ENCODE measurements around the gene BOD1L1.
A peak's percentile ranks its signal among the peaks of the same experiment; 100 is the strongest.

BOD1L1 gene

DNA sequence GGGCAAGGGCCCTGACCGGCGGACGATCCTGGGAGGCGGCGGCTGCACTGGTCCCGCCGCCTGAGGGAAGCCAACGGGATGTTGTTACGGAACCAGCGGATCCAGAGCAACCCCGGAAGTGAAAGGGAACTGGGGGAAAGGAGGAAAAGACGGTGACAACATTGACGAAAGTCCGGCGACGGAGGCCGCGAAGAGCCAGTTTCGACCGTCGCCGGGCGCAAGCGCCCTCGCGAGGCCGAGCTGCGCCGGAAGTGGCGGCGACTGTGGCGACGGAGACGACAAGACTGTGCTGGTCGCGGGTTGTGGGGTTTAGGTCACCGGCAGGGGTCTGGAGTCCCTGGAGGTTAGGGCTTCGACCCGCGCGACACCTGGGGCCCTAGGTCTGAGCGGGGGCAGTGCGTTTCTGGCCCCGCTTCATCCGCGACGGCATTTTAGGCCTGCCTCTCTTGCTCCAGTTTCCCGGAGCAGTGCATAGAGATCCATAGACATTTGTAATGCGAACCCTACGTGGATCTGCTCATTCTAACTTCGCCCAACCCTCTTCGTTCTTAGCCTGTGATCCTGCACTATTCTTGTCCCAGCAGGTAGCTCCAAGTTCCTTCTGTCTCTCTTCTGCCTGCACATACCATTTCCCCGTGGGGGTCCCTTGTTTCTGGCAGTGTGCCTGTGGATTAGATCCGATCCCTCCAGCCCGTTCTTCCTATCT is at the start of gene BOD1L1:
BOD1L1 (minus strand) TSS at position 120 of the 706 bp plus-strand sequence. CDS start 138 bp downstream, outside the sequence.
- DNase-seq: peak; percentile 94

DNA sequence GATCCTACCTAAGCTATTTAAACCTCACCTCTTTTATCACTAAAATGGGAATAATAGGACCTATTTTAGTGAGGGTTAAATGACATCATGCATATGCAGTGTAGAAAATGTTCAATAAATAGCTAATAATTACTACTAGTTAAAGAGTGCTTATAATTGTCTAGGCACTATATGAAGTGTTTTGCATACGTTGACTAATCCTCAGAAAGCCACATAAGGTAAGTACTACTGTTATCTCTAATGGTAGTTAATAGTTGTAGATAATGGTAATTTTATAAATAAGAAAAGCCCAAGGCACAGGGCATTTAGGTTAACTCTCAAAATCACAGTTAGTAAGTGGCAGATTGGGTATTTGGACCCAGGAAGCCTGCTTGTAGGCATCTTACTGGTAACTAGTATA is 47.4 kb upstream of the BOD1L1 start:
- no peak for DNase-seq

DNA sequence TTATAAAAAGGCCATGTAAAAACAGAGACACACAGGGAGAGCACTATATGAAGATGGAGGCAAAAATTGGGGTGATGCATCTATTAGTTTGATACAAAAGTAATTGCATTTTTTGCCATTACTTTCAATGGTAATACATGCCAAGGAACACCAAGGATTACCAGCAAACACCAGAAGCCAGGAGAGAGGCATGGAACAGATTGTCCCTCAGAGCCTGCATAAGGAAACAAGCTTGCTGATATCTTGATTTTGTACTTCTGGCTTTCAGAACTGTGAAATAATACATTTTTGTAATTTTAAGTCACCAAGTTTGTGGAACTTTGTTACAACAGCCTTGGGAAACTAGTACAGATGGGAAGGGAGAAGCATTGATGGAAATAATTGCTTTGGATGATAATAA is 45.6 kb upstream of the BOD1L1 start:
- no peak for DNase-seq

DNA sequence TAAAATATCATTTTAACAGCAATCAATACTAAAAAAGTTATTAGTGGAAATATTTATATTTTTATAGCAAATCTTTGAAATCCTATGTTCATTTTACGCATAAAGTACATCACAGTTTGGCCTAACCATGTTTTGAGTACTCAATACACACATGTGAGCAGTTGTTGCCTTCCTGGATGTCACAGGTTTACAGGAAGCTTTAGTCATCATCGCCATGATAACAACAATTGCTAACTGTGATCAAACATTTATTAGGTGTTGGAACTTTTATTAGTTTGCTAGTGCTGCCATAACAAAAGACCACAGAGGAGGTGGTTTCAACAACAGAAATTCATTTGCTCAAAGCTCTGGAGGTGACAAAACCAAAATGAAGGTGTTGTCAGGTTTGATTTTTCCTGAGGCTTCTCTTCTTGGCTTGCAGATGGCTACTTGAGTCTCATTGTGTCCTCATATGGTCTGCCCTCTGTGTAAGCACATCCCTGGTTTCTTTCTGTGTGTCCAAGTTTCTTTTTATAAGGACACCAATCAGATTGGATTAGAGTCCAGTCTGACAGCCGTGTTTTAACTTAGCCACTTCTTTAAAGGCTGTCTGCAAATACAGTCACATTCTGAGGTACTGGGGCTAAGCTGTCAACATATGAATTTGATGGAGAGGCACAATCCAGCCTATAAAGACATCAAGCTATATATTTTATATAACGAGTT is 43.1 kb upstream of the BOD1L1 start:
- no peak for DNase-seq

DNA sequence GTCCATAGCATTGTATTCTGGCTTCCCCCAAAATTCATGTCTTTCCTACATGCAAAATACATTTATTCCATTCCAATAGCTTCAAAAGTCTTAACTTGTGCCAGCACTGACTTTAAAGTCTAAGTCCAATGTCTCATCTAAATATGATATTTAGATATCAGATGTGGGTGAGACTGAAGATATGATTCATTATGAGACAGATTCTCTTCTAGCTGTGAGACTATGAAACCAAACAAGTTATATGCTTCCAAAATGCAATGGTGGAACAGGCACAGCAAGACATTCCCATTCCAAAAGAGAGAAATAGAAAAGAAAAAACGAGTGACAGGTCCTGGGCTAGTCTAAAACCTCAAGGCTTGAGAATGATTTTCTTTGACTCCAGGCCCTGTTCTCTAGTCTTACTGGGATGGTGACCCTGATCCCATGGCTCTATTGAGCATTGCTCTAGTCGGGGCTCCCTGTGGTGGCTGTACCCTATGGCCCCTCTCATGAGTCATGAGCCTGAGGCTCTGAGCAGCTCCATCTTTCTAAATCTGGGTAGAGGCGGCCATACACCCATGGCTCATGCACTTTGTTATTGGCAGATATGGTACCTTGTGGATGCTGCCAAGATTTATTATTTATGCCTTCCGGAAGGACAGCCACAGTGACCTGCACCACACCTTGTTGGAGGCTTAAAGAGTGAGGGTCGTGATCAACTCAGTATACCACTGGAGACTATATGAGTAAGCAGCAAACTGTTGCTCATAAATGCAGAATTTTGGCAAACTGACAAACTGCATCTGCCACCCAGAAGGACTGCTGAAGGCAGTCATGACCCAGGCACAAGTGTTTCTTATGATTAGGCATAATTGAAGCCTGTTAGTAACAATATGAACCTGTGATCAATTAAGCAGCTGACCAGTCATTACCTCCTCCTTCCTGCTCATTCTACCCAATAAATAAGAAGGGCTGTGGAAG is 38.5 kb upstream of the BOD1L1 start:
- DNase-seq: no peak

DNA sequence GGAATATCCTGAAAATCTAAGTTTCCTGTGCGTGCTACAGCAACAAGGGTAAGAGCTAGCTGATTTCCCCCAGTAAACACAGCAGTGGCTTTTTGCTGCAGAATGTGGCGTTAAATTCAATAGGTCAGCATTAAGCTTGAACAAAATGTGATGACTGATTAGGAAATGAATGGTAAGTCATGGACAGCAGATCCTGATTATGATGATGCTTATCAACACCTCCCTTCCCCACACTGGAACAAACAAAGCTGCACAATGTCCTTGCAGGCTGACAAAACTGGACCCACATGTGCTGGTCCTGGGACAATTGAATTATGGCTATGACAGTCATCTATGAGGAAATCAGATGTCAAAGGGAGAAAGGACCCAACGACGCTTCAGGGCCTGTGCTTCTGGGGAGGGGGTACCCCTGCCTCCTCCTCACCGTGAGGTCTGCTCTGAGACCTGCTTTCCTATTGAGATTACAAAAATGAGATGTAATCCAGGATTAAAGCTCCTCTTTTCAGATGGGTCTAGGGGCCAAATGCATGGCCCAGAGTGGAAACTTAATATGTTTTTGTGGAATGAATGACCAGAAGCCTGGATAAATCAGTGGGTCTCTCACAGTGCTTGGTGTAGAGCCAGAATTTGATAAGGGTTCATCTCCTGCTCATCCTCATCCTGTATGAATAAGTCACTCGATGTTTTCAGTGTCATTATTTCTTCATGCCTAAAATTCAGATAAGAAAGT is 32.0 kb upstream of the BOD1L1 start:
- no peak for DNase-seq

DNA sequence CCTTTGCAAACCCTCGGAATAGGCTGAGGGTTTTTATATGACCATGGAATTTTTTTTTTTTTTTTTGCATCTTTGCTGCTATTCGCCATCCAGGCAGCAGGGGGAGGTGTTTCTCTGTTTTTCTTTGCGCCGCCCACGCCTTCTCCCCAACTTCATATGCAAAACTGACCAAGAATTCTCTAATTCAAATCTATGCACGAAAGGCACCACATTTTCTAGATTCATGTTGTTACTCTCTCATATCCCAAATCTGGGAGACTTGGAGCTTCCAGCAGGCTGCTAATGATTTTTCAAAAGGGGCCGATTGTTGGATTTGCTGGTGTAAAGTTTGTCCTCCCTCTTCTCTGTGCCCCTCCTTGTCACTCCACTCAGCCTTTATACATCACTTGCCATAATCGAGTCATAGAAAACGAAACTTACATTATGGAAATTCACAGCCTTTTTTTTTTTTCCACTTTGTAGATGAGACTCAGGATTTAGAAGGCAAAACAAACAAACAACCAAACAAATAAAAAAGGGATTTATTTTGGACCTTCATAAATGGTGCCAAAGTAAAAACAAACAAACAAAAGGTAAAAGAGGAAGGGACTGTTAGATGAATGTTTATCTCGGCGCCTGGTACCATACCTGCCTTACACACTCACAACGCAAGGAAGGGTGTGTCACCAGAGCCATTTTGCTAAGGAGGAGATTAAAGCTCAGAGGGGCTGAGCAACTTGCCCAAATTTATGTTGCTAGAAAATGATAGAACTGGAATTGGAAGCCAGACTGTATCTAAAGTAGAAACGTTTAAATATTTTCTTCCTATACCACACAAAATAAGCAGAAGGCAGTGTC is 29.3 kb upstream of the BOD1L1 start:
- peak; percentile 39 for DNase-seq

DNA sequence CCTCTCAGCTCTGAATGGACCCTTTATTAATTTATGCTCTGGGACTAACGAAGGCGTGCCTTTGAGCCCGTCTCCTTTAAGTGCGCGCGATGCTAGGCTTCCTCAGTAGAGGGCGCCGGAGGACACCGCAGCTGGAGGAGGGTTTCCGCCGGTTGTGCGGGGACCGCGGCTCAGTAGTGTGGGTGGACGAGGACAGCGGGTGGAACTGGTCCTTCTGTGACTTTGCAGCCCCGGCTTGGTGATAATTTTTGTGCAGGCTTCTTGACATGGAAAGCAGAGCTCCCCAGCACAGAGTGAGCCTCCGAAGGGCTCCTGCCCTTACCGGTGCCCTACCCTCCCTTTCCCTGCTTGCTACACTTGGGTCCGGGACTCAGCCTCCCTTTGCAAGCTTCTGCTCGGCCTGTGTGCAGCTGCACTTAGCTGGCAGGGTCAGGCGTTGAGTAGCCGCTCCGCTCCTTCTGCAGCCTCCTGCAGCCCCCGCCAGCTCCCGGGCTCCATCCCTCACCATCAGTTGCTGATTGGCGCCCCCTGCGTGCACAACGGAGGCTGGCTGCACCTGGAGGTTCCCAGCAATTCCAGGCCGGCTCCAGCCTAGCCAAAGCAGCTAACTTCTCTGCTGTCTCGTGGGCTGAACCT is 26.8 kb upstream of the BOD1L1 start:
- peak; percentile 77 for DNase-seq

DNA sequence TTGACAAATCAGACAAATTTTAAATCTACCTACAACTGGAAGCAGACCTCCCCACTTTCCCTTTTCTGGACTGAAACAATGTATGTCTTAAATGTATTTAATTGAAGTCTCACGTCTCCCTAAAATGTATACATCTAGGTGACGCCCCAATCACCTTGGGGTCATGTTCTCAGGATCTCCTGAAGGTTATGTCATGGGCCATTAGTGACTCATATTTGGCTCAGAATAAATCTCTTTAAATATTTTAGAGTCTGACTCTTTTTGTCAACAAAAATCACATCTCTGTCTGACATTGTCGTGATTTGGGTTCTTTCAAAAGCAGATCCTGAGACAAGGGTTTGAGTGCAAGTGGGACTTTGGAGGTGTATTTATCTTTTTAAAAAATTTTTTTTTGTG is 26.2 kb upstream of the BOD1L1 start:
- DNase-seq: no peak

DNA sequence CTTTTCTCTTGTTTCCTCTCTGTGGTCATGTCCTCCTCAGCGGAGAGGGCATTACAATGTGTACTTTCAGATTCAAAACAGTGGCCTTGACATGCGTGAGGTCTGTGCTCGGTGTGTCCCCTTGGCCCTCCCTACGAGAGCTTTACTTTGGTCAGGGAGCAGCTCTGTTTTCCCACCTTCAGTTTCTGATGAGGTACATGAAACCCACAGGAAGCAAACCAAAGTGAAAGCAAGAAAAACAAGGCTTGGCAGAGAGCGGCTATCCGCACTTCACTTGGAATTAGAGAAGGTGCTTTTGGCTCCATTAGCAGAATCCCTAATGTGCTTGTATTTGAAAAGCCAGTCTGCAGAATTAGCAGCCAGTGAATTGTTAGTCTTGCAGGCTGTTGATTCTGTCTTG is 19.5 kb upstream of the BOD1L1 start:
- DNase-seq: peak; percentile 63

DNA sequence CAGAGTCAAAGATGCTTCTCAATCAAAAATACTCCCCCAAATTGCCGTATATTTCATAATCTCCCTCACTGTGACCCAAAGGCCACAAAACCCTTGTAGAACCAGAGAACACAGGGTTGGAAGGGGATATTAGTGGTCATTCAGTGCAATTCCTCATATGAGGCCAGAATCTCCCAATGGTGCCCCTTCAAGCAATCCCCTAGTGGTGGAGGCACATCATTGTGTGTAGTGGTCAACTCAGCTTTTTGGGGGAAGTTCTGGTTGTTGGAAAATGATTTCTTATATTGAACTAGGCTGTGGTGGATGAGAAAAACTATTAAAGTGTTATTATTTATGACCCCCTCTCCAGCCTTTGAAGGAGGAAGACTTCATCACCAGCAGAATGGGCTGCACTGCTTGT is 17.6 kb upstream of the BOD1L1 start:
- DNase-seq: no peak

DNA sequence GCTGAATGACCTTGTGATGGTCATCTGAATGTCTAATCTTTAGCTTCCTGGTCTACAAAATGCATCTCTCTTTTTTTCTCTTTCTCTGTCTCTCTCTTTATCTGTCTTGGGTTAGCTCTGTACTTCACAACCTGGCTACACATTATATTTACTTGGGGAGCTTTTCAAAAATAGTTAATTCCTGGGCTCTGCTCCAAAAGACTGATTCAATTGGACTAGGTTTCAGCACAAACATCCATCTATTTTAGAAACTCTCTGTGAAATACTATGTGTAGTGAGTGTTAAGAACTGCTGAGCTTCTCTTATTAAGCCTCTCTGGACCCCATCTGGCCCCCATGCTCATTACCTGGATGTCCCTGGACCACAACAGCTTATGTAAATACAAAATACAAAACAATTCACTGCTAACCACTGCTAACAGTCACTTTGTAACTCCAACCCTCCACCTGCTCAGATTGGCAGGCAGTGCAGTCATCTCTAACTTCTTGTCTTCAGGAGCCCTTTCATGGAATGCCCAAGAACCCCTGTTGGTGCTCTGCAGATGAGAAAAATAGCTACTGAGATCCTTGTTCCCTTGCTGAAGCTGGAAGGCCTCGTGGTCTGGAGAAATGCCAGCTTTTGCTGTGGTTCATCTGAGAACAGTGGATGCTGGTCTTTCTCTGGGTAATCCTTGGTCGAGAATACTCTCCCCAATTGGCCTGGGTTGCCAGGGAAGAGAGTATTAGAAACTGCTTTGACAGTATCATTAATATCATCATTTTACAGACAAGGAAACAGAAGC is 14.8 kb upstream of the BOD1L1 start:
- DNase-seq: peak; percentile 53

DNA sequence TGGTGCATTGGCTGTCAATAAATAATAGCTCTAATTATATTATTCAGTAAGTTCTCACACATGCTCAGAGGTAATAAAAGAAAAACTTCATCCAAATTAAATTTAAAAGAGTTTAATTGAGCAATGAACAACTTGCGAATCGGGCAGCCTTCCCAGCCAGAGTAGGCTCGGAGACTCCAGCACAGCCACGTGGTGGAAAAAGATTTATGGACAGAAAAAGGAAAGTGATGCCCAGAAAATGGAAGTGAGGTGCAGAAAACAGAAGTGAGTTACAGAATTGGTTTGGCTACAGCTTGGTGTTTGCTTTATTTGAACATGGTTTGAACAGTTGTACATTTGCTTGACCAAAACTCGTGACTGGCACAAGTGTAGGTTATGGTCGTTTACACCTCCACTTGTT is 13.6 kb upstream of the BOD1L1 start:
- no peak for DNase-seq

DNA sequence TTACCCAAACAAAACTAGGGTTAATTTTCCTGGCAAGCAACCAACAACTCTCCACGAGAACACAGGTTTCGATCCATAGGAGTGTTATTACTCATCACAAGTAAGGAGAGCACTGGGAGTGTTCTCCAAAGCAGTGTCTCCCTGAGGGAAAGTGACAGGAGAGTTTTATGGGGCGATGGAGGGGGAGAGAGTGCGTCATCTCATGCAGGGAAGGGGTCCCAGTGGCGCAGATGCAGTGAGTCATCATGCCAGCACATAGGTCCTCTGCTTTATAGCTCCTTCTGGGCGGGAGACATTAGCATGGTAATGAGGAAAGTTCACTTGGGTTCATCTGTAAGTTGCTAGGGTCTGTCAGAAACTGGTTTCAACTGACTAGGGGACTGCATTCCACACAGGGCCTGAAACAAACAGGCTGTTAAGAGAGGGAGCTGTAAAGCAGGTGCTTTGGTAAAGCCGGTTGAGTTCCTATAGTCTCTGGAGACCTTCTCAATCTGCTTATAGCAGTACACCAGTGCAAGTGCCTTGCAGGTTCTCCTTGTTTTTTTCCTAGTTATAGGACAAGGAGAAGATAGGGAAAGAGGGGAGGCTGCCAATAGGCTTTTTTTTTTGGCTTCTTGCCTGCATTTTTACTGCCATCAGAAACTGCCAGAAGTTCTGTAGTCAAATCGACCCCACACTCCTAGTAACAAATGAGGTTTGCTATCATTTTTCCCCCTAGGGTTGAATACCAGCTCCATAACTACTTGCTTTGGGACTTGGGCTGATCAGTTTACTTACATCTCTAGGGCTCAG is 12.8 kb upstream of the BOD1L1 start:
- no peak for DNase-seq

DNA sequence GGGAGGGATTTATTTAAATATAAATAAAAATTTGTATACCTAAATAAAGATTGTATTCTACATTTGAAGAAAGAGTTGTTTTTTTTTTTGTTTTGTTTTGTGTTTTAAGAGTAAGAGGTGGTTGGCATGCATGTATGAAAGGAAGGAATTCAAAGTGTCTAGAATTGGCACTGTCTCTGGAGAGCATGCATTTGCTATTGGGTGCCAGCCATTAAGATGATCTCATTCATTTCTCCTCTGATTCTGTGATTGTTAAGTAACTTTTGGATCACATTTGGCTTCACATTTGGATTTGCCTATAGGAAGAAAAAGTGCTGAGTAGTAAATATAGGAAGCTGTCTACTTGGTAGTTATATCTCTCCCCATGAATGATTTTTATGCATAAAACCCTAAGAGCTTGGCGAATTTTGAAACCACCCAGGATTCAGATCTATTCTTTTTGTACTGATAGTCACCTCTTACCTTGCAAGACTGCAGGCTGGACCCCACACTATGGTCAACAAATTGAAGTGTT is 7.8 kb upstream of the BOD1L1 start:
- DNase-seq: no peak

DNA sequence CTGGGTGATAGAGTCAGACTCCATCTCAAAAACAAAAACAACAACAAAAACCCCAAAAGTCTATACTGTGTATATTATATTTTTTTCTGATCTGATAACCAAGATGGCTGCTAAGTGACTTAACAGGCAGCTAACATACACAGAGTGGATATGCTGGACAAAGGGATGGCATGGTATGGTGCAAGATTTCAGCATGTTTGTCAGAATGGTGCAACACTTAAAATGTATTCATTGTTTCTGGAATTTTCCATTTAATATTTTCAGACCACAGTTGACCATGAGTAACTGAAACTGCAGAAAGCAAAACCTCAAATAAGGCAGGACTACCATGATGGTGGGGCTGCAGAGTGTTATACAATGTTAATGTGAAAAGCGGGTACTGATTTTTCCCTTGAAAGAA is 6.1 kb upstream of the BOD1L1 start:
- DNase-seq: no peak

DNA sequence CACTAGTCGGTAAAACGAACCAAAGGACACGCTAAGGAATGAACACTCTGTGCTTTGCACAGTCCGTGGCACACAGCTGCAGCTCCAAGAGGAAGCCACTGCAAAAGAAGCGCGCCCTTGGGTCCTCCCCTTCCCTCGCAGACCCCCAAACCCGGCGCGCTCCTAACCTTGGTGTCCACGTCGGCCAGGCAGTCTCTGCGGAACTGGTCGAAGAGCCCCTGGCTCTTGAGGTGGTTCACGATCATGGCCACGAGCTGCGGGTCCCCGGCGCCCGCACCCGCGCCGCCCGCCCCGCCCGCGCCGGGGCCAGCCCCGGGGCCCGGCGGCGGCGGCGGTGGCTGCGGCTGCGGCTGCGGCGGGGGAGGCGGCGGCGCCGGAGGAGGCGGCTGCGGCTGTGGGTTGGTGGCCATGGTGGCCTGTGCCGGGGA is 333 bp downstream of the BOD1L1 start:
- DNase-seq: no peak

DNA sequence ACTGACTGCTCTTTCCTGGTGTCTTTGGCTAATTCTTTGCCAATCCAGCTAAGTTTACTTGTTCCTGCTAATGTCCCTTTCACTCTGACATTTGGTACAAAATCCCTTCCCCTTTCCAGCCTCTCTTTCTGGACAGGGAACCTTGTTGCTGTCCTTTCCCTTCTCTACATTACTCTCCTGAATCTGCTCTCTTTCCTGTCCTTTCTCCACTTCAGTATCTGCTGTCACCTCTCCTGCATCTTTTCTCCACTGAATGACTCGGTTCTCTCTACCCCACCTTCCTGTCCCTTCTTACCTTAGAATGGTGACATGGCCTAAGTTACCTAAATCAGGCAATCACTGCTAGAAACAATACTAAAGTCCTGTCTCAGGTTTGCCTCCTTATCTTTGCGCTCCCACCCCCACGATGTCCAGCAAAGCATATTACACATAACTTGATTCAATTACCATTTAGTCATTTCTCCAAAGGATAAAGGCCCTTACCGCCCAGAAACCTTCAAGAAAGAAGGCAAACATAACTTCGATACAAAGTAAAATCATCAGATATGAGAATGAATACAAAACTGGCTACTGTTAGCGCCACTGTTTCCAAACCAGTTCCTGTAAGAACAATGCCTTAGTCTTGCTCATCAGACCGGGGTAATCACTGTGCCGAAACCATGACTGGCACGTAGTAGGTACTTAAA is 890 bp downstream of the BOD1L1 start:
- no peak for DNase-seq
